Effector CD8-positive, alpha-beta T cell (primary cell): ENCODE measurements around the gene INTS7.

Experiments
- DNase-seq: peaks from one replicate; lab custom pipeline; 2025; lab: John Stamatoyannopoulos, UW
- total RNA-seq, 4 experiments: gene quantifications; one replicate each; lab custom pipeline; 2026; lab: John Stamatoyannopoulos, UW

INTS7 gene, protein sequence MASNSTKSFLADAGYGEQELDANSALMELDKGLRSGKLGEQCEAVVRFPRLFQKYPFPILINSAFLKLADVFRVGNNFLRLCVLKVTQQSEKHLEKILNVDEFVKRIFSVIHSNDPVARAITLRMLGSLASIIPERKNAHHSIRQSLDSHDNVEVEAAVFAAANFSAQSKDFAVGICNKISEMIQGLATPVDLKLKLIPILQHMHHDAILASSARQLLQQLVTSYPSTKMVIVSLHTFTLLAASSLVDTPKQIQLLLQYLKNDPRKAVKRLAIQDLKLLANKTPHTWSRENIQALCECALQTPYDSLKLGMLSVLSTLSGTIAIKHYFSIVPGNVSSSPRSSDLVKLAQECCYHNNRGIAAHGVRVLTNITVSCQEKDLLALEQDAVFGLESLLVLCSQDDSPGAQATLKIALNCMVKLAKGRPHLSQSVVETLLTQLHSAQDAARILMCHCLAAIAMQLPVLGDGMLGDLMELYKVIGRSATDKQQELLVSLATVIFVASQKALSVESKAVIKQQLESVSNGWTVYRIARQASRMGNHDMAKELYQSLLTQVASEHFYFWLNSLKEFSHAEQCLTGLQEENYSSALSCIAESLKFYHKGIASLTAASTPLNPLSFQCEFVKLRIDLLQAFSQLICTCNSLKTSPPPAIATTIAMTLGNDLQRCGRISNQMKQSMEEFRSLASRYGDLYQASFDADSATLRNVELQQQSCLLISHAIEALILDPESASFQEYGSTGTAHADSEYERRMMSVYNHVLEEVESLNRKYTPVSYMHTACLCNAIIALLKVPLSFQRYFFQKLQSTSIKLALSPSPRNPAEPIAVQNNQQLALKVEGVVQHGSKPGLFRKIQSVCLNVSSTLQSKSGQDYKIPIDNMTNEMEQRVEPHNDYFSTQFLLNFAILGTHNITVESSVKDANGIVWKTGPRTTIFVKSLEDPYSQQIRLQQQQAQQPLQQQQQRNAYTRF
- 24.5 to 42.6 (median 27.1) reads per million in 4 experiments for total RNA-seq

DNA sequence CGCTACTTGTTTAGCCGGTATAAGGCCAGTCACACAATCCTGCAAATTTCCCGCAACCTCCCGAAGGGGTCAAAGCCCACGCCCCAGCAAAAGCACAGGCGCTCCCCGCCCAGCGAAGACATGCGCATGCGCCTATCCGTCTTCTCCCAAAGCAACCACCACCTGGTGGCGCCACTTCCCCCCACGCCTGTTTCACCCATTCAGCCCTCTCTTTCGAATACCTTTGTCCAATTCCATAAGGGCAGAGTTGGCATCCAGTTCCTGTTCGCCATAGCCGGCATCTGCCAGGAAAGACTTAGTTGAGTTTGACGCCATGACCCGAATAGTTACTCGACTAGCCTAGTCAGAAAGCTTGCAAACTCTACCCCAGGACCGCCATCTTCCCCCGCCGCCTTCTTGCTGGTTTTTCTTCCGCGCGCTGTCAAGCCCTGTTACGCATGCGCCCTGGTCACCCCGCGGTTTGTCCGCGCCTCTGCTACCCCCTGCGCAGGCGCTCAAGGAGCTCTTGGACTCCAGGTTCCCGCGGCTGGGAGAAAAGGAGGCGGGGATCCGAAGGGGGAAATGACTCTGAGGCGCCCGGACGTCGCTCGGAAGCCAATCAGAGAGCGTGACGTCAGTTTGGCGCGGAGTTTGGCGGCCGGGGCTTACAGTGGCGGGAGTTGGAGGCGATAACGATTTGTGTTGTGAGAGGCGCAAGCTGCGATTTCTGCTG, at the start of gene INTS7, which contains the start of gene DTL:
Gene INTS7, minus strand, starts transcription at position 435 of the 712 bp plus-strand sequence. Its CDS starts 120 bp downstream, at position 315.
Gene DTL, plus strand, starts transcription at position 626 of the 712 bp plus-strand sequence. CDS start 143 bp downstream, outside the sequence.
- peak; percentile 97 for DNase-seq

DNA sequence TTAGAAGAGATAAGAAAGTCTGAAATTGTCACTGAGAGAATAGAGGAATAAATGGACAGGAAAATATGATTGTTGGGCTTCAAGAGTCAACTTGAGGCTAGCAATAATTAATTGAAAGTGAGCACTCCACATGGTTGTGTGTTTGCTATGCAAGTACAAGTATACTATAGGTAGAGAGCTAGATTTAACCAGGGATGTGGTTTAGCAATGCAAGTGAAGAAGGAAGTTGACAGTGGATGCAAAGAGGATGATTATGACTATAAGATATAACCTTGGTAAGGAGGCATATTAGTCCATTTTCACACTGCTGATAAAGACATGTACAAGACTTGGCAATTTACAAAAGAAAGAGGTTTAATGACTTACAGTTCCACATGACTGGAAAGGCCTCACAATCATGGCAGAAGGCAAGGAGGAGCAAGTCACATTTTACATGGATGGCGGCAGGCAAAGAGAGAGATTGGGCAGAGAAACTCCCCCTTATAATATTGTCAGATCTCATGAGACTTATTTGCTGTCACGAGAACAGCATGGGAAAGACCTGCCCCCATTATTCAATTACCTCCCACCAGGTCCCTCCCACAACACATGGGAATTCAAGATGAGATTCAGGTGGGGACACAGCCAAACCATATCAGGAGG, 47.5 kb upstream of the INTS7 start:
- DNase-seq = no peak

DNA sequence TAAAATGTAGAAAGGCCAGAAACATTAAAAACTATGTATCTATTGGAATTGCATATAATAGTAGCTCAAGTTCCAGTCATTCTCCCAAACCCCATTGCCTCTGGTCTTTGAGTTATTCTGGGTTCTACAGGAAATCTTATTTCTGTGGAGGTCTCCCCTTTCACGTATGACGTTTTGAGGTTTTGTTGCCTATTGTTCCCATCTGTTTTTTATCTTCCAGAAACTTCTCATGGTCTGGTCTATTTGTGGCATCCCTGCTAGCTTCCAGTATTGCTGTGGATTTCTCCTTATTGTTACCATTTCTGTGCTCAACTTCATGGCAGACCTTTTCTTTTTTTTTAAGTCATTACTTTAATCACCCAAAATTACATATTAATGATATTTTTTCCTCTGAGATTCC, 43.5 kb upstream of the INTS7 start:
- DNase-seq = no peak

DNA sequence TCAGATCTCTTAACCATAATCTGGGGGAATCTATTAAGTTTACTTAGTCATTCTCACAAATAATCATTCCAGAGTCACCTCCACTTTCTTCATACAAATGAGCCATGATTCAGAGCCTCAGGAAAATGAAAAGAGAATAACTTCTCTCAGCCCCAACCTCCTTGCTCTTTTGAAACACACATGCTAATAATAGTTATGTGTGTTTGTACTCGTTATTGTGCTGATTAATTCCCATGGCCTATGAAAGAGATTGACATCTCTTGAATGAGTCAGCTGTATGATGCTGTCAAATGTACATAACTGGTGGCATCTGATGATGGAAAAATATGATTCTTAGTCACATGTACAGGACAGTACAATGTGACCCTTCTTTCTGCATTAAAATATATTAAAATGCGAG, 41.7 kb upstream of the INTS7 start:
- no peak for DNase-seq

DNA sequence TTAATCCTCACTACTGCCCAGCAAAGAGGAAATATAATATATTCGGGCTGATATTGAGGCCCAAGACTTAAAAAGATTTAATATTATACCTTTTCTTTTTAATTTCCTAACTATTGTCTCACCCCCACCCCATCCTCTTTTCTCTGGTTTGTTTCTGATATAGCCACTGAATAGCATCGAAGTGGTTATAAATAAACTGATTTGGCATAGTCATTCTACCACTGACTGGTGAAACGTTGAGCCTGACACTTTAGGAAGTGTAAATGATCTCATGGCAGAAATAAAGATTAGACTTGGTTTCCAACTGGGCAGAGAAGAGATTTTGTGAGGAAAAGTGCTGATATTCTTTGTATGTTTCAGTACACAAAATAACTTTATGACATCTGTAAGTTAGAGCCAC, 39.5 kb upstream of the INTS7 start:
- no peak for DNase-seq

DNA sequence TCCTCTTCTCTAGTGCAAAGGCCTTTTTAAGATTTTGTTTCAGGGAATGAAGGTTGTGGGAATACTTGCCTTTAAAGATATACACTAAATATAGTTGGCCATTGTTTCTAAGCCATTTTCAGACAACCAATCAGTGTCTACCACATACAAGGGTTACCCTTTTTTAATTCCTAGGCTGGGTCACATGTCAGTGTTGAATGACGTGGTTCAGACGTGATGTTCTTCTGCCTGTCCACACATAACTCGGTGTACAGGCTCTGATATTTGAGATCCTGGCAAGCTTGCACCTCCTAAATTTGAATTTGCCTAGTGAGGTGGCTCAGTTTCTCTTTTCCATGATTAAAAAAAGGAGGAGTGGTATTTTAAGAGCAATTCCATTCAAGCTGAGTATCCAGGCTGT, 39.0 kb upstream of the INTS7 start:
- DNase-seq = no peak

DNA sequence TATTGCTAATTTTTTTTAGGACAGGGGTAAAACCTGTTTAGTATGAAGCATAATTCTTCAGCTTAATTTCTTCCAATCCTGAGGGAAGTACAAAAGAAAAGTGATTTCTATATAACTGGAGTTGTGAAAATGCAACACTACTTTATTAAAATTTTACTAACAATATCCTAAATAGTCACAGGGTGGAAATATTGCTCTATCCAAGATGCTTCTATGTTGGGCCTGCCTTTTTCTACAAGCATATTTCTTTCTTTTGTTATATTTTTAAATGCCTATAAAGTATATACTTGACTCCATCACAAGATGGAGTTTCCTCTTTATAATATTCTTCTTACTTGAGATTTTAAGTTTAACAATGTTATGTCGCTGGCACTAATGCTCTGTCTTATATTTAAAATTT, 38.1 kb upstream of the INTS7 start:
- no peak for DNase-seq

DNA sequence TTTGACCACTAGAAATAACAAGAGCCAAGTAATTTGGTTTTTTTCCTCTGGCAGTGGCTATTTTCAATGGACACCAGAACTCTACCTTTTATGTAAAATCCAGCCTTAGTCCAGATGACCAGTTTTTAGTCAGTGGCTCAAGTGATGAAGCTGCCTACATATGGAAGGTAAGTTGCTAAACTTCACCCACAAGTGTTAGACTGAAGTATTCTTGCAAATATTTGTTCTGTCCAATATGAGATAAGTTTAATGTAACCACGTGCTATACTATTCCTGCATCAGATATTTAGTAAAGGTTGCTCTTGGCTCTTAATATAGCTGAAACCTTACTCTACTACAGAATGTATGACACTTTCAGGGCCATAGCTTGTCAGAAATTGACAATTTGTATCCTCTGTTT, 36.7 kb upstream of the INTS7 start:
- no peak for DNase-seq

DNA sequence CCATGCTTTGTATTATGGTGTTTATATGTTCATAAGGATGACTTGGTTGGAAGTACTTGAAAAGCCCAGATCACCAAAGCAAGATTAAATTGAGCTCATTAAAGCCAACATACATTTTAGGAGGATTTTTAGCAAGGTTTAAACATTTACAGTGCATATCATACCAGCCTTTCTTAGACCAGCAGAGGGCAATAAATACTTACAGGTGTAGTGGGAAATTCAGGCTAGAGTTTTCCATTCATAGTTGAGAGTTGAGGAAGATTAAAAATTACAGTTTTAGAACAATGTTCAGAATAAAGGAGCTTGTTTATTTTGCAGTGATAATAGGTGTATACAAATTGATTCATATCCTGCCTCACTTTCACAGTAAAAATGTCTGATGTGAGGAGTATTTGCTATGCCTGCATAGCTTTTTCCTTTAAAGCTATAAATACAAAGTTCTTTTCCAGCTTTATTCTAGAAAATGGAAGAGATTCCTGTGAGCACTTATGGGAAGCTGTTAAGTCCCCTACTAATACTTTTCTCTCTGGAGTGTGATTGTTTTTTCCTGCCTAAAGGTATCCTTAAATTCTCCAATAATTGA, 35.5 kb upstream of the INTS7 start:
- no peak for DNase-seq

DNA sequence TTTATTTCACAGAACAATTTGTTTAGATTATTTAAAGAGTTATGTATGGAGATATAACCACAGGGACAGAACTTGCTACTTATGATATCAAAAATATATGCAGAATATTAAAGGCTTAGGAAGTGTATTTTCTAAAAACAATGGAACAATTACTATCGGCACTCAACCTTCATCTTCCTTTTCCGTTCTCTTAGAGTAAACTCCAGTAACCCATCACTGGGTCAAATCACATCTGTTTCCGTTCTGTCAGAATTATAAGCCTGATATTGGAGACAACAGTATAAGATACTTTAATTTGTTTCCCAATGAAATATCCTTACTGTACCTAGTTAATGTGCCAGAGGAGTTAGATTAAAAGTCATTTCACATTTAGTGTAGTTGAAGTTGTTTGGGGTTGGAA, 32.4 kb upstream of the INTS7 start:
- DNase-seq = no peak

DNA sequence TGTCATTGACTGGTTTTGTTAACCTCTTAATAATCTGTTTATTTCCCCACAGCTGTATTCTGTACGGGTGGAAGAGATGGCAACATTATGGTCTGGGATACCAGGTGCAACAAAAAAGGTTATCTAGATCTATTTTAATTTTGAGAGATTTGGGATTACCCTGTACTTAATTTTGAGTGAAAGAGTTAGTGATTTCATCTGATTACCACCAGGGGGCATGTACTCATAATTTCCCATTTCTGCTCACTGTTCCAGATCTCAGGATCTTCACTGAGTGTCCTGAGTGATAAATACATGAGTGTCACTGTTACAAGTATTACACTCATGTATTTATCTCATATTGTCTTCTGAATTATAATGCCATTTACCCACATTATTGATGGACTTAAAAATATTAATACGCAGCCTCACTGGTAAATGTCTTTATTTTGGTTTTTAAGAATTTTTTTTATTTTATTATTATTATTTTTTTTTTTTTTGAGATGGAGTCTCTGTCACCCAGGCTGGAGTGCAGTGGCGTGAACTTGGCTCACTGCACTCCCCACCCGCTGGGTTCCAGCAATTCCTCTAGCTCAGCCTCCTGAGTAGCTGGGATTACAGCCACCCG, 27.6 kb upstream of the INTS7 start:
- DNase-seq = no peak

DNA sequence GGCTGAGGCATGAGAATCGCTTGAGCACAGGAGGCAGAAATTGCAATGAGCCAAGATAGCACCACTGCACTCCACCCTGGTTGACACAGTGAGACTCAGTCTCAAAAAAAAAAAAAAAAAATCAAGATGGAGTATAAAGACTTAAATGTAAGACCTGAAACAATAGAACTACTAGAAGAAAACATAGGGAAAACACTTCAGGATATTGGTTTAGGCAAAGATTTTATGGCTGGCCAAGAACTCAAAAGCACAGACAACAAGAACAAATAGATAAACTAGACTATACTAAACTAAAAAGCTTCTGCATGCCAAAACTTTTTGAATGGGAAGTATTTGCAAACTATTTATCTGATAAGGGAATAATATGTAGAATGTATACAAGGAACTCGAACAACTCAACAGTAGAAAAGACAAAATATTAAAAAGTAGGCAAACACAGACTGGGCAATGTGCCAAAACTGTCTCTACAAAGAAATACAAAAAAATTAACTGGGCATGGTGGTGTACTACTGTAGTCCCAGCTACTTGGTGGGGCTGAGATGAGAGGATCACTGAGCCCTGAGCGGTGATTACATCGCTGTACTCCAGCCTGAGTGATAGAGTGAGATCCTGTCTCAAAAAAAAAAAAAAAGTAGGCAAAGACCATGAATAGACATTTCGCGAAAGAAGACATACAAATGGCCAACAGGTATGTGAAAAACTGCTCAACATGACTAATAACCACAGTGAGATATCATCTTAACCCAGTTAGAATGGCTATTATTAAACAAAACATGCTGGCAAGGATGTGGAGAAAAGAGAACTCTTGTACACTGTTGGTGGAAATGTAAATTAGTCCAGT, 25.5 kb upstream of the INTS7 start:
- DNase-seq = no peak

DNA sequence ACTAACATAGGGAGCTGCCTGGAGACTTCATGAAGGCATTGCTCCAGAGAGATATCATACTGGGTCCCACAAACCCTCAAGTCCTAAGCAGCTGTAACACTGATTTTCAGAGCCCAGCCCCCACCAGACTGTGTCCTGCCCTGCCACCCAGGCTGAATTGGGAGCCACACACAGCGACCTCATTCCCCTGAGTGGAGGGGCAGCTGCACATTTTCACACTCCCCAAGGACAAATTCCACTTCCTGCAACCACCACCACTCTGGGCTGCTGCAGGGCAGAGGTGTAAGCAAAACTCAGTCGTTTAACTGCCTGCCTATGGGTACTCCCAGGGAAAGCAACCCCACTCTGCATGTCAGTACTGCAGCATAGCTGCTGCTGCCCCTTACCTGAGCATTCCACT, 20.0 kb upstream of the INTS7 start:
- DNase-seq = no peak

DNA sequence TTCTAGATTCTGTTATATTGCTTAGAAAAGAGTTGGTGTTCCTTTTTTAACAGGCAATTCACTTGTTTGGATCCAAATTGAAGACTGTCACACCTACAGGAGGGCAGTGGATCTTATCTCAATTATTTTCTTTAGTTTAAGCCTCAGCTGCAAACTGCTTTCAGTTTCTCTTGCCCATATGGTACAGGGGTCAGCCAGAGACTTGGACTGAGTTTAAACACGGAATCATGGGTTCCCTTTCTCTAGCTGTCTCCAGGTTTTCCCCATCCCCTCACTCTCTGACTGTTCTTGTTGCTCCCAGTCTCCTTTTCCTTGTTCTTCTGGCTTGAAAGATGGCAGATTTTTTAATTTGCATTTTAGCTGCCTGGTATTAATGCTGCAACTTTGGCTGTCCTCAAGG, 18.6 kb upstream of the INTS7 start:
- DNase-seq = no peak

DNA sequence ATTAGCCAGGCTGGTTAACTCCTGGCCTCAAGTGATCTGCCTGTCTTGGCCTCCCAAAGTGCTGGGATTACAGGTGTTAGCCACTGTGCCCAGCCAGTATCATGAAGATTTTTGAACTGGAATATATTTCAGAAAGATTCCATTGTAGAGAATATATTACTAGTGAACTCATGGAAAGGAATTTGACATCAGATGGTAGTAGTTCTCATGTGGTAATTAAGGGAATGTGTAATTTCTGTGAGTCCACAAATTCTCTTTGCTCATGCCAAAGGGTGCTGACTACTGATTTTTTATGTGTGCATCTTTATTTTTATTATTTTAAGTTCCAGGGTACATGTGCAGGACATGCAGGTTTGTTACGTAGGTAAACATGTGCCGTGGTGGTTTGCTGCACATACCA, 10.6 kb upstream of the INTS7 start:
- DNase-seq = no peak

DNA sequence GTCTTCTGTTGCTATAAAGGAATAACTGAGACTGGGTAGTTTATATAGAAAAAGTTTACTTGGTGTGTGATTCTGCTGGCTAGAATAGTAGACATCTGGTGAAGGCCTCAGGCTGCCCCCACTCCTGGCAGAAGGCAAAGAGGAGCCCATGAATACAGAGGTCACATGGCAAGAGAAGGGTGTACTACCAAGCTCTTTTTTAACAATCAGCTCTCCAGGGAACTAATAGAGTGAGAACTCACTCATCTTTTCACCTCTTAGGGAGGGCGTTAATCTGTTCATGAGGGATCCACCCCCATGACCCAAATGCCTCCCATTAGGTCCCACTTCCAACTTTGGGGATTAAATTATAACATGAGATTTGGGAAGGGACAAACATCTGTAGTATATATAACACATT, 9.5 kb upstream of the INTS7 start:
- DNase-seq = no peak

DNA sequence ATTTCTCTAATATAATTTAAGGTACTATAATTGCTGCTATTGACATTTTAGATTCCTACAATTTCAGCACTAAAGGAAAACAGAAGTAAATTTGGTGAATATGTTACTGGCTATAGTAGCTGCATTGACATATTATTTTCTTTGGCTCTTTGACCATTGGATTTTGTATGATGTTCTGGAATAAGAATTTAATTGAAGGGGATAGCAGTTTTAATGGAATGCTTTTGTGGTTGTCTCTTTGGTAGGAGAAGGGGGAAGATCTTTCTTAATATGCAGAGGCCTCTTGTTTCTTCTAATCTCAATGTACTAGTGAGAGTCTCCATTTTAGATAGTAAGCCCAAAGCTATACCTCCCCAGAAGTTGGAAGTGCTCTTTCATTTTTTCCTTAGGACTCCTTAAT, 7.1 kb upstream of the INTS7 start:
- DNase-seq = no peak

DNA sequence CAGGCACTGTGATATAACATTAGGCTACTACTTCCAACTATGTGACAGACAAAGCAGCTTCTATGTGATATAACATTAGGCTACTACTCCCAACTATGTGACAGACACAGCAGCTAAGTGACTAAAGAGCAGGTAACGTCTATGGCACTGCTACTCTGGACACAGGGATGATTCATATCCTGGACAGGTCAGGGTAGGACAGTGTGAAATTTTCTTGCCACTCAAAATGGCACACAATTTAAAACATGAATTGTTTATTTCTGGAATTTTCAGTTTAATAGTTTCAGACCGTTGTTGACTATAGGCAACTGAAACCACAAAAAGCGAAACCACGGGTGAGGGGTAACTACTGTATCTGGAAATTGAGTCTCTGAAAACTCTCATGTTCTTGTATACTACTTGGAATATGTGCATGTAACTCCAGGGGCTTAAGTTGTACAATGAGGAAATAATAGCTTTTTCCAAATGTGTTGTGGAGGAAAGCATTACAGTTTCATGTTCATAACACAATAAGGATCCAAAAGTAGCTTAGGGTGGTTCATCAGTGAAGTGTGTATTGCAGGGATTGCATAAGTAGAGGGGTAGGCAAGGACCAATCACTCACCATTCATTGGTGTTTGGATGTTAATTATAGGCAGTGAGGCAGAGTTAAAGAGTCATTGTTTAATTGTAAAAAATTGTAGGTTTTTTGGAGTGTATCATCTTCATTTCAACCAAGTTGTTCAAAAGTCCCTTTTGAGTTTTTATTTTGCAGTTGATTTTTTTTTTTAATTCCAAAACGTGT, 5.5 kb upstream of the INTS7 start:
- no peak for DNase-seq

DNA sequence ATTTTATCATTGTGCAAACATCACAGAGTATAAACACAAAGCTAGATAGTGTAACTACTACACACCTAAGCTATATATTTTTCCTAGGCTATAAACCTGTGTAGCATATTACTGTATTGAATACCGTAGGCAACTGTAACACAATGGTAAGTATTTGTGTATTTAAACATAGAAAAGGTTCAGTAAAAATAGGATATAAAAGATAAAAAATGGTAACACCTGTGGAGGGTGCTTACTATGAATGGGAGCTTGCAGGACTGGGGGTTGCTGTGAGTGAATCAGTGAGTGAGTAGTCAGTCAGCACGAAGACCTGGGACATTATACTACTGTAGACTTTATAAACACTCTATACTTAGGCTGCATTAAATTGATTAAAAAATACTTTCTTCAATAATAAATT, 4.3 kb upstream of the INTS7 start:
- DNase-seq = no peak
